Thoracic aorta (tissue), 2 donors: ENCODE results near the gene IDH3B. TPM values are rescaled to one million over a fixed set of nuclear protein-coding genes. Genes with fewer than 3 reads are reported as not detected.

Experiments used
- ATAC-seq: fragments of 150-250 bp; one replicate; pipeline ENCODE4 v1.8.0; 2017; ENCODE audit warnings: low read depth; ENCODE audit not compliant: insufficient number of reproducible peaks, low FRiP score
- DNase-seq: peaks from one replicate; pipeline ENCODE4 v3.0.0-alpha.2; 2020; ENCODE audit warnings: low spot score
- H3K27ac ChIP-seq, 2 donors: fragments of 200-600 bp; sonication (generic); 1 replicate in 1 of 2; 2 replicates in 1 of 2; pipeline ENCODE4 v1.5.1; 2016; ENCODE audit warnings: mild to moderate bottlenecking in 2 of 2, moderate library complexity in 2 of 2
- H3K27me3 ChIP-seq: fragments of 200-600 bp; sonication (generic); replicated peaks from 2 replicates; pipeline ENCODE4 v1.6.0; 2016; ENCODE audit warnings: mild to moderate bottlenecking; ENCODE audit not compliant: insufficient read depth
- H3K36me3 ChIP-seq: fragments of 200-600 bp; sonication (generic); one replicate; pipeline ENCODE4 v1.5.1; 2016
- H3K4me1 ChIP-seq, 2 donors: fragments of 200-600 bp; sonication (generic); 1 replicate in 1 of 2; 2 replicates in 1 of 2; pipeline versions ENCODE4 v1.5.1 to v1.6.0; 2016; ENCODE audit warnings: low read depth in 2 of 2, mild to moderate bottlenecking in 1 of 2; ENCODE audit not compliant: control insufficient read depth in 1 of 2
- H3K4me3 ChIP-seq: fragments of 200-600 bp; sonication (generic); 2 replicates; pipeline ENCODE4 v1.5.1; 2016; ENCODE audit warnings: mild to moderate bottlenecking
- H3K9me3 ChIP-seq: fragments of 200-600 bp; sonication (generic); 2 replicates; pipeline ENCODE4 v1.5.1; 2016
- total RNA-seq, 2 donors: library from RNA; depleted of rRNA; stranded (reverse); fragments of >200 nt; gene quantifications; one replicate each; pipeline versions ENCODE4 v1.1.0 to v1.2.3, GENCODE V29; 2016
- TF ChIP-seq, protein P1 (sequence below): fragments of 200-600 bp; sonication (generic); IDR thresholded peaks from one replicate; pipeline ENCODE4 v1.5.1; 2019; ENCODE audit warnings: antibody characterized with exemption

The IDH3B gene
- total RNA-seq, 2 donors from 2014 or later = 94.5 to 95.3 TPM

DNA sequence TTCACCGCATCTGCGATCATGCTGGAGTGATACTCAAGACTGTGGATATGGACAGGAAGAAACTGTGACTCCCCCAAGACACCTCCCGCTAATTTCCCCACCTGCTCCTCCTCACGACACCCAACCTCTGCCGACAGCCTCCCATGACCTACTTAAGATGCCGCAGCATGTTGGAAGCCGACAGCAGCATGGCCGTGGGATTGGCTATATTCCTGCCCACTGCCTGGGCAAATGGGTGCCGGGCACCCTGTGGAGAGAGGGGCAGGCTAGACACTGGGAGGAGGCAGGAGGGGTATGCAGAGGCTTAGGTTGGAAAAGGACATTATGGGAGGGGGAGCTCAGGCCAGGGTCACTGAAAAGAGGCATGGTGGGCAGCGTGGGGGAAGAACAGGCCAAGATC, 4.5 kb downstream of the IDH3B start:
- DNase-seq (no peak), ATAC-seq (no peak)
- TF ChIP-seq, protein P1, sequence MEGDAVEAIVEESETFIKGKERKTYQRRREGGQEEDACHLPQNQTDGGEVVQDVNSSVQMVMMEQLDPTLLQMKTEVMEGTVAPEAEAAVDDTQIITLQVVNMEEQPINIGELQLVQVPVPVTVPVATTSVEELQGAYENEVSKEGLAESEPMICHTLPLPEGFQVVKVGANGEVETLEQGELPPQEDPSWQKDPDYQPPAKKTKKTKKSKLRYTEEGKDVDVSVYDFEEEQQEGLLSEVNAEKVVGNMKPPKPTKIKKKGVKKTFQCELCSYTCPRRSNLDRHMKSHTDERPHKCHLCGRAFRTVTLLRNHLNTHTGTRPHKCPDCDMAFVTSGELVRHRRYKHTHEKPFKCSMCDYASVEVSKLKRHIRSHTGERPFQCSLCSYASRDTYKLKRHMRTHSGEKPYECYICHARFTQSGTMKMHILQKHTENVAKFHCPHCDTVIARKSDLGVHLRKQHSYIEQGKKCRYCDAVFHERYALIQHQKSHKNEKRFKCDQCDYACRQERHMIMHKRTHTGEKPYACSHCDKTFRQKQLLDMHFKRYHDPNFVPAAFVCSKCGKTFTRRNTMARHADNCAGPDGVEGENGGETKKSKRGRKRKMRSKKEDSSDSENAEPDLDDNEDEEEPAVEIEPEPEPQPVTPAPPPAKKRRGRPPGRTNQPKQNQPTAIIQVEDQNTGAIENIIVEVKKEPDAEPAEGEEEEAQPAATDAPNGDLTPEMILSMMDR = no peak
- Histone ChIP-seq H3K27ac (no peak overlapping the region), H3K27me3 (no peaks in the 10 kb centered on the region), H3K9me3 (no peaks in the 10 kb centered on the region), H3K36me3 (peaks cover 53% of the 10 kb centered on the region), H3K4me3 (no peak overlapping the region), H3K4me1 (peaks cover 6 to 15% of the 10 kb centered on the region in 2 donors)

DNA sequence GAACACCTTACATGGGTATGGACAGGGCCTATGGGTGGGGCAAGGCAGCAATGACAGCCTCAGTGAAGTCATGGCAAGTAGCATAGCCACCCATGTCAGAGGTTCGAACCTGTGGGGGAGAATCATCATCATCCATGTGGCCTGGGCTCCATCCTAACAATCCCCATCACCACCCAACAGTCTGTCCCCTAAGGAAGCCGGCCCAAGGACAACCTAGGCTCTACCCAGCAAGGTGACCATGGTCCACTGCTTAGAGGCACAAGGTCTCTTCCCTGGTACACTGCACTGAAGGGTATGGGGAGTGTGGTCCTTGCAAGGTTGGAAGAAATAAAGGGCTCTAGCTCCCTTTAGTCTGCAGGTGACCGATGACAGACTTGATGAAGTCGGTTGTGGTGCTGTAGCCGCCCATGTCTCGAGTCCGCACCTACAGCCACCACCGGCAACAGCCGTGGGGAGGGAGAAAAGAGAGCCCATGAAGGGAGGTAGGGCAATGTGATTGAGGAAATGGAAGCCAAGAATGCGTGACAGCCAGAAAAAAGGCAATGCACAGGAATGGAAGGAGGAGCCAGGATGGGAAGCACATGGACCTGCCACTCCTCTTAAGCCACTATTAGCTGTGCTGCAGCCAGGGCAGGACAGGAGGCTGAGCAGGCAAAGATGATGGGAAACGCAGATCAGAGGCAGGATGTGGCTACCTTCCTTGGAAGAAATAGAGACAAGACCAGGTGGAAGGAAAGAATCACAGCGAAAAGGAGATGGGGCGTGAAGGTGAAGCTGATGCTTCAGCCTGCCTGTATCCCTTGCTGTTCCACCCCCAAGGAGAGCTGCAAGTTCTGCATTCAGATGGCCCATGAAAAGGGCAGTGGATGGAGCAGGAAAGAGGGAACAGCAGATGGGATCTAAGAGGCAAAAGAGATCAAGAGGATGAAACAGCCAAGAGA, 5.3 kb downstream of the IDH3B start:
- peaks cover 8 to 22% of the 10 kb centered on the region in 2 donors for H3K4me1 ChIP-seq
- DNase-seq = no peak
- H3K27ac ChIP-seq = no peak overlapping the region
- no peaks in the 10 kb centered on the region for H3K9me3 ChIP-seq
- TF ChIP-seq, protein P1 = no peak
- ATAC-seq = no peak
- H3K27me3 ChIP-seq = no peaks in the 10 kb centered on the region
- H3K4me3 ChIP-seq = no peak overlapping the region
- H3K36me3 ChIP-seq = peaks cover 57% of the 10 kb centered on the region

DNA sequence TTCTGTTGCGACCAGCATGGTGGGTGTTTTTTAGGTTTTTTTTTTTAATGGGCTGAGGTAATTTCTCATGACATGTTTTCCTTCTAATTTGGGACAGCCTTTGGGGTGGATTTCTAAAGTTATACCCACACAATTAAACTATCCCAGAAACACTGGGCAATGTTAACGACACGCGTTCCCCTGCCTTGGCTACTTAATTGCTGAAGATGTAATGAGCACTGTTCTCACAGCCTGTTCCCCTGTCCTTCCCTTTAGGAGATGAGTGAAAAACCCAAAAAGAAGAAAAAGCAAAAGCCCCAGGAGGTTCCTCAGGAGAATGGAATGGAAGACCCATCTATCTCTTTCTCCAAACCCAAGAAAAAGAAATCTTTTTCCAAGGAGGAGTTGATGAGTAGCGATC, 6.3 kb downstream of the IDH3B start:
- no peak overlapping the region for H3K4me3 ChIP-seq
- no peak overlapping the region for H3K27ac ChIP-seq
- H3K27me3 ChIP-seq = no peaks in the 10 kb centered on the region
- DNase-seq (no peak), ATAC-seq (no peak)
- H3K4me1 ChIP-seq = peaks cover 4 to 19% of the 10 kb centered on the region in 2 donors
- peaks cover 57% of the 10 kb centered on the region for H3K36me3 ChIP-seq
- TF ChIP-seq, protein P1 = no peak
- no peaks in the 10 kb centered on the region for H3K9me3 ChIP-seq

DNA sequence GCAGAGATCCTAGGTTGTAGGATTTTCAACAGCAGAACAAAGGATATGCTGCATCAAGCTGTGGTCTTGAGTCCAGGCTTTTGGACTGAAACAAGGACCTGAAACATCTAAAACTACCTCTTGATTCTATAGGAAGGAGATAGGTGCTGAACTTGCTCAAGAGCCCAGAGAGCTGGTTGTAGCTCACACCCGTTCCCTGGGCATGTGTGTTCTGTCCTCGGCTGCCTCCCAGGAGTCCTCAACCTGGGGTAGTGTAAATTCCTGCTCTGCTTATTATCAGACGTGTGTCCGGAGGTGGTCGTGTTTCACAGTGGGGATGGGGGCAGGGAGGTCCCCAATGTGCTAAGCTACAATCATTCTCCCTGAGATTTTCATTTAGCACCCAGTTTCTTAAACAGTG, 6.8 kb downstream of the IDH3B start:
- DNase-seq (no peak), ATAC-seq (no peak)
- H3K4me3 ChIP-seq = no peak overlapping the region
- TF ChIP-seq, protein P1 = no peak
- peaks cover 57% of the 10 kb centered on the region for H3K36me3 ChIP-seq
- no peak overlapping the region for H3K27ac ChIP-seq
- H3K27me3 ChIP-seq = no peaks in the 10 kb centered on the region
- peaks cover 4 to 18% of the 10 kb centered on the region in 2 donors for H3K4me1 ChIP-seq
- H3K9me3 ChIP-seq = no peaks in the 10 kb centered on the region

DNA sequence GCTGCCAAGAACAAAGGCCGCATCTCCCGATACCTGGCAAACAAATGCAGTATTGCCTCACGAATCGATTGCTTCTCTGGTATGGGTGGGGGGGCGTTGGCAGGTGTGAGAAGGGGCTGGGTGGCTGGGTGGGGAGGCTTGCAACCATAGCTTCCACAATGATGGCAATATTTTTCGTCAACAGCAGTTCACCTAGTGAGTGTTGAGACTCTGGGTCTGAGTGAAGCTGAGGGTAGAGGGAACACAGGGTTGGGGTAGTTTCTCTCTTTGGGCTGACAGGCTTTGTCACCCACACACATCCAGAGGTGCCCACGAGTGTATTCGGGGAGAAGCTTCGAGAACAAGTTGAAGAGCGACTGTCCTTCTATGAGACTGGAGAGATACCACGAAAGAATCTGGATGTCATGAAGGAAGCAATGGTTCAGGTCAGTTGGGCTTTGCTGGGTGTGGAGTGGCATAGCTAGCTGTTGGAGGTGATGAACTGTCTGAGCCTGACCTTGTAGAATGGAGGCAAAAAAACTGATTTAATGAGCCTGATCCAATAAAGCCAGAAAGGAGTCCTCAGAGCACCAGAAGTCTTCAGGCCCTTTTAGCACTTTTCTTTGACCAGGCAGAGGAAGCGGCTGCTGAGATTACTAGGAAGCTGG, 7.4 kb downstream of the IDH3B start:
- Histone ChIP-seq H3K27me3 (no peaks in the 10 kb centered on the region), H3K4me3 (no peak overlapping the region), H3K27ac (no peak overlapping the region), H3K9me3 (no peaks in the 10 kb centered on the region), H3K36me3 (peaks cover 57% of the 10 kb centered on the region), H3K4me1 (peaks cover 4 to 19% of the 10 kb centered on the region in 2 donors)
- TF ChIP-seq, protein P1 = no peak
- DNase-seq (no peak), ATAC-seq (no peak)
